Right atrium auricular region (tissue), 2 donors: ENCODE data around the gene RB1. TPM values are rescaled to one million over a fixed set of nuclear protein-coding genes. Genes with fewer than 3 reads are reported as not detected.

ENCODE experiments used
- DNase-seq: peaks from one replicate; pipeline ENCODE4 v3.0.0-alpha.2; 2019; ENCODE audit warnings: low spot score
- H3K27ac ChIP-seq, 2 donors: fragments of 200-600 bp; sonication (generic); 1 replicate in 1 of 2; 2 replicates in 1 of 2; pipeline ENCODE4 v1.5.1; 2016 to 2019
- H3K27me3 ChIP-seq, 2 donors: fragments of 200-600 bp; sonication (generic); one replicate each; pipeline versions ENCODE4 v1.5.1 to v1.6.0; 2017 to 2019
- H3K36me3 ChIP-seq: fragments of 200-600 bp; sonication (generic); one replicate; pipeline ENCODE4 v1.5.1; 2016
- H3K4me1 ChIP-seq, 2 donors: fragments of 200-600 bp; sonication (generic); one replicate each; pipeline versions ENCODE4 v1.5.1 to v1.6.0; 2017 to 2019
- H3K4me3 ChIP-seq, 2 donors: fragments of 200-600 bp; sonication (generic); 1 replicate in 1 of 2; 2 replicates in 1 of 2; pipeline ENCODE4 v1.5.1; 2017 to 2019; ENCODE audit warnings: mild to moderate bottlenecking in 1 of 2, moderate library complexity in 1 of 2
- H3K9me3 ChIP-seq, 2 donors: fragments of 200-600 bp; sonication (generic); one replicate each; pipeline ENCODE4 v1.5.1; 2019
- CTCF ChIP-seq, 2 donors: fragments of 200-600 bp; sonication (generic); IDR thresholded peaks; one replicate each; pipeline ENCODE4 v1.5.1; 2019; ENCODE audit warnings: antibody characterized with exemption in 2 of 2
- total RNA-seq, 2 donors: library from RNA; depleted of rRNA; stranded (reverse); fragments of >200 nt; gene quantifications; one replicate each; pipeline ENCODE4 v1.1.0, GENCODE V29; 2016

The RB1 gene
- total RNA-seq, 2 donors from 2014 or later: 24.3 to 27.1 TPM

DNA sequence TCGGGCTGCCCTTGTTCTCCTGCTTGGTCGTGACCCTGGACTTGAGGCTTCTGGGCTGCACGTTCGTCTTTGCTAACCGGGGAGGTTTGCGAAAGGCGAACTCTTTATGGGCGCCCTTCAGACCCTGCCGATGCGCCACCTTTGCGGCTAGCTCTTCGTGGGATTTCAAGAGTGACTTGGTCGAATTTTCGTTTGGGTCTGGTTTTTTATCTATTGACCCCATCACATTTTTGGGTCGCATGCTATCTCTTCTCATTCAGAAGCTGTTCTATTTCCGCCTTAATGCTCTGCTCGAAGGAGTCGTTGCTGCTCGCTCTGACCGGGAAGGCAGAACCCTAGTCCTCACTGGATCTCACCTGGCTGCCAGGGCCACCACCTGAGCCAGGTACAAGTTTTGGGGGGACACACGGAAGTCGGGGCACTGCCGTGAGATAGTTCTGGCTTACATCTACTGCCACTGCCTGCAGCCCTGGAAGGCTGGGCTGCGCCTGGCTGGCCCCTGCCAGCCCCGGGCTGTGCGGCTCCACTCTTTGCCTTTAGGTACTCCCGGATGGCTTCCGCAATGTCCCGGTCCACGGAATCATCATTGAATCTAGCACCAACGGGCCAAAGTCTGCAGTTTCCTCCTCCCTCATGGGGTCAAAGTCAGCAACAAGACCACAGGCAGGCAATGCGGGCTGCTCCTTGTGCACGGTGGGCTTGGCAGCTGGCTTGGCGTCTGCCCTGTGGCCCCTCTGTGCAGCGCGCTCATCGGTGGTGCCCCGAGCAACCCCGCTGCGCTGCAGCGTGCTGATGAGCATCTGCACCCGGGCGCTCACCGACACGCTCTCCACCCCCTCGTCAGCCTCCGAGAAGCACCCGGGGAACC is 16.2 kb downstream of the RB1 start:
- no peak overlapping the region for H3K27ac ChIP-seq
- H3K9me3 ChIP-seq: peaks cover 0 to 12% of the 10 kb centered on the region in 2 donors
- TF ChIP-seq CTCF (IDR thresholded peaks at IDR 0.05): no peak
- peak overlapping the region in 1 of 2 donors; percentile 40 for H3K4me3 ChIP-seq
- no peaks in the 10 kb centered on the region for H3K27me3 ChIP-seq
- no peak for DNase-seq
- no peaks in the 10 kb centered on the region for H3K4me1 ChIP-seq
- H3K36me3 ChIP-seq: peaks cover 5% of the 10 kb centered on the region

- peaks cover 5% of the 10 kb centered on the region for H3K36me3 ChIP-seq
- no peak for TF ChIP-seq CTCF (IDR thresholded peaks at IDR 0.05)
Observed at GRCh38 chr13:48320399-48320790, 16.8 kb downstream of the RB1 start.

GRCh38 chr13:48320891-48321510 is 17.4 kb downstream of the RB1 start:
- Histone ChIP-seq H3K9me3 (peaks cover 0 to 12% of the 10 kb centered on the region in 2 donors), H3K36me3 (peaks cover 5% of the 10 kb centered on the region), H3K27ac (no peak overlapping the region), H3K4me1 (no peaks in the 10 kb centered on the region), H3K27me3 (no peaks in the 10 kb centered on the region), H3K4me3 (peak overlapping the region; percentile 30 to 40)
- DNase-seq: no peak
- no peak for TF ChIP-seq CTCF (IDR thresholded peaks at IDR 0.05)

More at GRCh38 chr13:48320399-48320790, 16.8 kb downstream of the RB1 start:
- Histone ChIP-seq H3K4me1 (no peaks in the 10 kb centered on the region), H3K27ac (no peak overlapping the region), H3K9me3 (peaks cover 0 to 12% of the 10 kb centered on the region in 2 donors), H3K27me3 (no peaks in the 10 kb centered on the region), H3K4me3 (peak overlapping the region in 1 of 2 donors; percentile 5)
- no peak for DNase-seq

- H3K27ac ChIP-seq: no peak overlapping the region
- DNase-seq: no peak
- no peaks in the 10 kb centered on the region for H3K27me3 ChIP-seq
- H3K36me3 ChIP-seq: peaks cover 5% of the 10 kb centered on the region
- TF ChIP-seq CTCF (IDR thresholded peaks at IDR 0.05): no peak
- no peaks in the 10 kb centered on the region for H3K4me1 ChIP-seq
- no peak overlapping the region for H3K4me3 ChIP-seq
- H3K9me3 ChIP-seq: peaks cover 0 to 12% of the 10 kb centered on the region in 2 donors
Observed at GRCh38 chr13:48322294-48322693, 18.7 kb downstream of the RB1 start.

- no peak for TF ChIP-seq CTCF (IDR thresholded peaks at IDR 0.05)
- no peak overlapping the region for H3K27ac ChIP-seq
- no peaks in the 10 kb centered on the region for H3K27me3 ChIP-seq
- no peaks in the 10 kb centered on the region for H3K36me3 ChIP-seq
- DNase-seq: no peak
- H3K4me3 ChIP-seq: no peak overlapping the region
- no peaks in the 10 kb centered on the region for H3K4me1 ChIP-seq
- H3K9me3 ChIP-seq: peaks cover 0 to 1% of the 10 kb centered on the region in 2 donors
Observed at GRCh38 chr13:48333976-48334375, 30.4 kb downstream of the RB1 start.
